HL-60 (cell line): ENCODE results near the gene WNT8A.
"Not testable (repeated sequence)": the region's sequence is repeated elsewhere in the genome, so short reads cannot be mapped to it uniquely, and the experiment has no call there.

Source experiments
- DNase-seq, 2 experiments: peaks; one replicate each; pipeline ENCODE4 v3.0.0-alpha.2; 2010 to 2020; ENCODE audit warnings: low read depth in 1 of 2, low spot score in 1 of 2
- H3K27ac ChIP-seq: fragments of 250-450 bp; sonication (Bioruptor Pico); replicated peaks from 2 replicates; pipeline ENCODE4 v1.5.1; 2020; ENCODE audit warnings: mild to moderate bottlenecking, moderate library complexity
- H3K27me3 ChIP-seq: fragments of 250-450 bp; sonication (Bioruptor Pico); 2 replicates; pipeline ENCODE4 v1.5.1; 2021; ENCODE audit warnings: mild to moderate bottlenecking, moderate library complexity; ENCODE audit not compliant: insufficient read depth, poor library complexity, severe bottlenecking
- H3K4me3 ChIP-seq: replicated peaks from 2 replicates; pipeline ENCODE4 v1.5.1; 2011; ENCODE audit warnings: mild to moderate bottlenecking, control low read depth, low read length; ENCODE audit not compliant: insufficient read depth
- CTCF ChIP-seq: IDR thresholded peaks from one replicate; pipeline ENCODE4 v1.5.1; 2011; ENCODE audit warnings: low read length, control low read depth, inconsistent platforms; ENCODE audit not compliant: insufficient read depth
- GABPA ChIP-seq: IDR thresholded peaks from 2 replicates; pipeline ENCODE4 v1.6.1; 2012; ENCODE audit warnings: low read depth
- POLR2AphosphoS5 ChIP-seq: IDR thresholded peaks from 2 replicates; pipeline ENCODE4 v1.6.1; 2012; ENCODE audit warnings: low read depth
- SPI1 ChIP-seq: IDR thresholded peaks from 2 replicates; pipeline ENCODE4 v1.6.1; 2012; ENCODE audit warnings: low read depth, mild to moderate bottlenecking, borderline replicate concordance
- TF ChIP-seq, protein P1 (sequence below): IDR thresholded peaks from 2 replicates; pipeline ENCODE4 v1.6.1; 2012; ENCODE audit warnings: low read depth; ENCODE audit not compliant: insufficient replicate concordance

The WNT8A gene

DNA sequence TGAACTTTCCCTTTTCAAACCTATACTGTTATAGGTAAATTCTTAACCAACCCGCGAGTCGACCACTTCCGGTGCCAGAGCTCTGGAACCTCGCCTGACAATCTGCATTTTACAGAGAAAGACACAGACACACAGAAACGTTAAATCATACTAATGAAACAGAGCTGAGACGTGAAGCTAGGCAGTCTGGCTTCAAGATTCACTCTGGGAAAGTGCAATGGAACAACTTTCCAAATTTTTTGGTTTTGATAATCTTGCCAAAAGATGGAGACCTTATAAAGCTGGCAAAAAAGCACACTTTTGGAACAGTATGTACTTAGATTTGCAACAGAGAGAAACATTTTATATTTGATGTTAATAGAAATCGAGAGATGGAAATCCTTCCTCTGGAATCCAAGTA is 15.9 kb upstream of the WNT8A start:
- Histone ChIP-seq H3K4me3 (no peak overlapping the region), H3K27ac (no peak overlapping the region), H3K27me3 (no peaks in the 10 kb centered on the region)
- TF ChIP-seq GABPA (no peak), SPI1 (no peak), POLR2AphosphoS5 (no peak)
- DNase-seq = no peak

- peak; percentile 20 to 53 for DNase-seq
- no peak overlapping the region for H3K27ac ChIP-seq
- H3K27me3 ChIP-seq = no peaks in the 10 kb centered on the region
- no peak for TF ChIP-seq GABPA
- TF ChIP-seq SPI1 = no peak
- TF ChIP-seq, protein P1, sequence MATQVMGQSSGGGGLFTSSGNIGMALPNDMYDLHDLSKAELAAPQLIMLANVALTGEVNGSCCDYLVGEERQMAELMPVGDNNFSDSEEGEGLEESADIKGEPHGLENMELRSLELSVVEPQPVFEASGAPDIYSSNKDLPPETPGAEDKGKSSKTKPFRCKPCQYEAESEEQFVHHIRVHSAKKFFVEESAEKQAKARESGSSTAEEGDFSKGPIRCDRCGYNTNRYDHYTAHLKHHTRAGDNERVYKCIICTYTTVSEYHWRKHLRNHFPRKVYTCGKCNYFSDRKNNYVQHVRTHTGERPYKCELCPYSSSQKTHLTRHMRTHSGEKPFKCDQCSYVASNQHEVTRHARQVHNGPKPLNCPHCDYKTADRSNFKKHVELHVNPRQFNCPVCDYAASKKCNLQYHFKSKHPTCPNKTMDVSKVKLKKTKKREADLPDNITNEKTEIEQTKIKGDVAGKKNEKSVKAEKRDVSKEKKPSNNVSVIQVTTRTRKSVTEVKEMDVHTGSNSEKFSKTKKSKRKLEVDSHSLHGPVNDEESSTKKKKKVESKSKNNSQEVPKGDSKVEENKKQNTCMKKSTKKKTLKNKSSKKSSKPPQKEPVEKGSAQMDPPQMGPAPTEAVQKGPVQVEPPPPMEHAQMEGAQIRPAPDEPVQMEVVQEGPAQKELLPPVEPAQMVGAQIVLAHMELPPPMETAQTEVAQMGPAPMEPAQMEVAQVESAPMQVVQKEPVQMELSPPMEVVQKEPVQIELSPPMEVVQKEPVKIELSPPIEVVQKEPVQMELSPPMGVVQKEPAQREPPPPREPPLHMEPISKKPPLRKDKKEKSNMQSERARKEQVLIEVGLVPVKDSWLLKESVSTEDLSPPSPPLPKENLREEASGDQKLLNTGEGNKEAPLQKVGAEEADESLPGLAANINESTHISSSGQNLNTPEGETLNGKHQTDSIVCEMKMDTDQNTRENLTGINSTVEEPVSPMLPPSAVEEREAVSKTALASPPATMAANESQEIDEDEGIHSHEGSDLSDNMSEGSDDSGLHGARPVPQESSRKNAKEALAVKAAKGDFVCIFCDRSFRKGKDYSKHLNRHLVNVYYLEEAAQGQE = no peak
- peak; percentile 36 for TF ChIP-seq CTCF
- no peak for TF ChIP-seq POLR2AphosphoS5
- no peak overlapping the region for H3K4me3 ChIP-seq
These were observed 14.9 kb upstream of the WNT8A start for GRCh38 chr5:138068742-138069600.

DNA sequence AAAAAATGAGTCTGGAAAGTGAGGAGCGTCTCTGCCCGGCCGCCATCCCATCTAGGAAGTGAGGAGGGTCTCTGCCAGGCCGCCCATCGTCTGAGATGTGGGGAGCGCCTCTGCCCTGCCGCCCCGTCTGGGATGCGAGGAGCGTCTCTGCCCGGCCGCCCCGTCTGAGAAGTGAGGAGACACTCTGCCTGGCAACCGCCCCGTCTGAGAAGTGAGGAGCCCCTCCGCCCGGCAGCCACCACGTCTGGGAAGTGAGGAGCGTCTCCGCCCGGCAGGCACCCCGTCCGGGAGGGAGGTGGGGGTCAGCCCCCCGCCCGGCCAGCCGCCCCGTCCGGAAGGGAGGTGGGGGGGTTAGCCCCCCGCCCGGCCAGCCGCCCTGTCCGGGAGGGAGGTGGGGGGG is 13.8 kb upstream of the WNT8A start:
- not testable (repeated sequence) for DNase-seq, H3K27me3 ChIP-seq, H3K4me3 ChIP-seq, H3K27ac ChIP-seq

- TF ChIP-seq GABPA (no peak), SPI1 (peak; percentile 12; the same call in 1 of the 2 replicates), CTCF (peak; percentile 25)
- TF ChIP-seq, protein P1 = no peak
These were observed 6.7 kb upstream of the WNT8A start for GRCh38 chr5:138077064-138077696.

More at GRCh38 chr5:138077064-138077696, 6.7 kb upstream of the WNT8A start:
- no peak overlapping the region for H3K27ac ChIP-seq
- no peaks in the 10 kb centered on the region for H3K27me3 ChIP-seq
- DNase-seq = peak in 1 of 2 experiments; percentile 17
- no peak overlapping the region for H3K4me3 ChIP-seq
